Endothelial cell of umbilical vein (primary cell): ENCODE data around the gene DBNL. TPM values are rescaled to one million over a fixed set of nuclear protein-coding genes. Genes with fewer than 3 reads are reported as not detected.

Source experiments
- BruUV-seq: library from RNA; stranded (reverse); fragments of 400-500 nt; replicated peaks from 2 replicates; lab custom pipeline; 2021; lab: Mats Ljungman, UMichigan
- CTCF ChIA-PET: fragments of 300-600, 350-600 bp; sonication (Branson Sonifier 250); formaldehyde crosslinking; loops from one replicate; lab custom pipeline; 2021; ENCODE audit warnings: antibody characterized with exemption, inconsistent platforms; lab: Charles Lee
- POLR2A ChIA-PET: fragments of 300-600, 350-600 bp; sonication (Branson Sonifier 250); formaldehyde crosslinking; loops from one replicate; lab custom pipeline; 2021; ENCODE audit warnings: antibody characterized with exemption, inconsistent platforms; lab: Charles Lee
- DNase-seq: peaks from one replicate; pipeline ENCODE4 v3.0.0-alpha.2; 2011; ENCODE audit warnings: low read depth, low spot score
- FAIRE-seq: peaks from 2 replicates; lab custom pipeline; 2011; peaks lifted over from hg19 to GRCh38; lab: Jason Lieb, UNC
- H2AFZ ChIP-seq: 2 replicates; pipeline ENCODE4 v1.6.0; 2012; ENCODE audit warnings: low read depth, low read length, control low read depth, inconsistent platforms
- H3K27ac ChIP-seq: 2 replicates; pipeline ENCODE4 v1.5.1; 2011; ENCODE audit warnings: low read depth, mild to moderate bottlenecking, control low read depth, low read length, moderate library complexity; ENCODE audit not compliant: insufficient read depth
- H3K27me3 ChIP-seq, 2 experiments: 2 replicates each; pipeline versions ENCODE4 v1.6.0 to v1.6.1; 2011; ENCODE audit warnings: low read length in 2 of 2, mixed read lengths in 1 of 2; ENCODE audit not compliant: control insufficient read depth in 2 of 2, insufficient read depth in 2 of 2
- H3K36me3 ChIP-seq, 2 experiments: 2 replicates in 1 of 2; 3 replicates in 1 of 2; pipeline ENCODE4 v1.5.1; 2011; ENCODE audit warnings: low read length in 2 of 2, mild to moderate bottlenecking in 1 of 2, moderate library complexity in 1 of 2; ENCODE audit not compliant: control insufficient read depth in 2 of 2, insufficient read depth in 2 of 2; ENCODE audit errors: extremely low read depth in 1 of 2
- H3K4me1 ChIP-seq: 3 replicates; pipeline ENCODE4 v1.5.1; 2011; ENCODE audit warnings: mild to moderate bottlenecking, low read length; ENCODE audit not compliant: control insufficient read depth, insufficient read depth; ENCODE audit errors: extremely low read depth
- H3K4me2 ChIP-seq: 2 replicates; pipeline ENCODE4 v1.6.1; 2011; ENCODE audit warnings: low read length, control low read depth, mixed read lengths; ENCODE audit not compliant: insufficient read depth
- H3K4me3 ChIP-seq, 3 experiments: fragments of 200-600 bp in 1 of 3; sonication (generic), shearing (Covaris generic) in 1 of 3; replicated peaks in 1 of 3; 2 replicates each; pipeline ENCODE4 v1.5.1; 2011 to 2016; ENCODE audit warnings: control low read depth in 3 of 3, low read length in 3 of 3, mild to moderate bottlenecking in 2 of 3, inconsistent platforms in 1 of 3, low read depth in 1 of 3, moderate library complexity in 1 of 3; ENCODE audit not compliant: insufficient read depth in 1 of 3
- H3K79me2 ChIP-seq: 2 replicates; pipeline ENCODE4 v1.6.0; 2012; ENCODE audit warnings: low read length, inconsistent platforms; ENCODE audit not compliant: control insufficient read depth, insufficient read depth
- H3K9ac ChIP-seq: replicated peaks from 2 replicates; pipeline ENCODE3; 2011; ENCODE audit warnings: low read length, control low read depth; ENCODE audit not compliant: insufficient read depth; ENCODE audit errors: extremely low read depth
- H3K9me1 ChIP-seq: replicated peaks from 3 replicates; pipeline ENCODE4 v1.6.0; 2011; ENCODE audit warnings: mild to moderate bottlenecking, low read length; ENCODE audit not compliant: control insufficient read depth, insufficient read depth; ENCODE audit errors: extremely low read depth
- H3K9me3 ChIP-seq: replicated peaks from 2 replicates; pipeline ENCODE4 v1.5.1; 2012; ENCODE audit warnings: low read length, inconsistent platforms; ENCODE audit not compliant: control insufficient read depth, insufficient read depth
- H4K20me1 ChIP-seq: replicated peaks from 2 replicates; pipeline ENCODE3; 2011; ENCODE audit warnings: mild to moderate bottlenecking, low read length; ENCODE audit not compliant: control insufficient read depth, insufficient read depth; ENCODE audit errors: extremely low read depth
- EZH2 ChIP-seq: IDR thresholded peaks from 2 replicates; pipeline ENCODE4 v1.6.1; 2012; ENCODE audit warnings: borderline replicate concordance, low read depth, mild to moderate bottlenecking, moderate library complexity, low read length, inconsistent platforms; ENCODE audit not compliant: severe bottlenecking
- FOS ChIP-seq: IDR thresholded peaks from 2 replicates; pipeline ENCODE4 v1.6.1; 2011; ENCODE audit warnings: mild to moderate bottlenecking, low read length, moderate library complexity, borderline replicate concordance; ENCODE audit not compliant: insufficient read depth
- GATA2 ChIP-seq: IDR thresholded peaks from 2 replicates; pipeline ENCODE4 v1.7.0; 2011; ENCODE audit warnings: low read depth, mild to moderate bottlenecking, moderate library complexity, mixed read lengths, low read length; ENCODE audit not compliant: insufficient read length, insufficient read depth
- JUN ChIP-seq: IDR thresholded peaks from 2 replicates; pipeline ENCODE4 v1.6.1; 2011; ENCODE audit warnings: borderline replicate concordance, low read depth; ENCODE audit not compliant: insufficient read length, insufficient read depth
- MYC ChIP-seq: IDR thresholded peaks from one replicate; pipeline ENCODE4 v1.6.1; 2011; ENCODE audit warnings: mild to moderate bottlenecking, low read depth, low read length
- POLR2A ChIP-seq: IDR thresholded peaks from 2 replicates; pipeline ENCODE4 v1.6.1; 2012; ENCODE audit warnings: low read depth, mild to moderate bottlenecking, control low read depth, low read length
- POLR2AphosphoS5 ChIP-seq: IDR thresholded peaks from 2 replicates; pipeline ENCODE4 v1.6.1; 2012; ENCODE audit warnings: low read depth, mild to moderate bottlenecking, control low read depth, low read length, moderate library complexity; ENCODE audit not compliant: insufficient read depth
- dilution Hi-C: fragments of 300-500 bp; cut with MboI; formaldehyde crosslinking; loops from one replicate; pipeline ENCODE4 v1.15.0; 2019; ENCODE audit warnings: low sequenced_read_pairs; ENCODE audit not compliant: extremely low pct_ligation_motif_present
- intact Hi-C: fragments of 100-400 bp; cut with micrococcal nuclease; formaldehyde crosslinking; loops from one replicate; pipeline ENCODE4 v1.10.0; 2022
- polyA plus RNA-seq, 4 experiments: library from polyadenylated mRNA; depleted of rRNA in 3 of 4; stranded (reverse) in 3 of 4; unstranded in 1 of 4; fragments of >200 nt; gene quantifications; 2 replicates each; pipeline versions ENCODE4 v1.2.1 to v1.2.3, GENCODE V29; 2011 to 2012; ENCODE audit warnings: missing spikeins in 1 of 4
- total RNA-seq: library from RNA; stranded (reverse); gene quantifications from 2 replicates; pipeline ENCODE4 v1.2.3, GENCODE V29; 2021
- TF ChIP-seq, protein P1 (sequence below): IDR thresholded peaks from 2 replicates; pipeline ENCODE4 v1.6.1; 2011; ENCODE audit not compliant: insufficient read depth, insufficient read length
- TF ChIP-seq, protein P2 (sequence below), 2 donors: IDR thresholded peaks; 1 replicate in 1 of 2; 2 replicates in 1 of 2; pipeline ENCODE4 v1.5.1; 2011; ENCODE audit warnings: low read length in 2 of 2, mild to moderate bottlenecking in 2 of 2, moderate library complexity in 2 of 2, control low read depth in 1 of 2, inconsistent platforms in 1 of 2, low read depth in 1 of 2; ENCODE audit not compliant: insufficient read depth in 1 of 2; ENCODE audit errors: extremely low read depth in 1 of 2

DBNL gene
- total and polyA plus RNA-seq, 2 donors (not counting 3 experiments of a cell fraction or from before 2014, with no cell fraction given) = 94.0 to 123 TPM

DNA sequence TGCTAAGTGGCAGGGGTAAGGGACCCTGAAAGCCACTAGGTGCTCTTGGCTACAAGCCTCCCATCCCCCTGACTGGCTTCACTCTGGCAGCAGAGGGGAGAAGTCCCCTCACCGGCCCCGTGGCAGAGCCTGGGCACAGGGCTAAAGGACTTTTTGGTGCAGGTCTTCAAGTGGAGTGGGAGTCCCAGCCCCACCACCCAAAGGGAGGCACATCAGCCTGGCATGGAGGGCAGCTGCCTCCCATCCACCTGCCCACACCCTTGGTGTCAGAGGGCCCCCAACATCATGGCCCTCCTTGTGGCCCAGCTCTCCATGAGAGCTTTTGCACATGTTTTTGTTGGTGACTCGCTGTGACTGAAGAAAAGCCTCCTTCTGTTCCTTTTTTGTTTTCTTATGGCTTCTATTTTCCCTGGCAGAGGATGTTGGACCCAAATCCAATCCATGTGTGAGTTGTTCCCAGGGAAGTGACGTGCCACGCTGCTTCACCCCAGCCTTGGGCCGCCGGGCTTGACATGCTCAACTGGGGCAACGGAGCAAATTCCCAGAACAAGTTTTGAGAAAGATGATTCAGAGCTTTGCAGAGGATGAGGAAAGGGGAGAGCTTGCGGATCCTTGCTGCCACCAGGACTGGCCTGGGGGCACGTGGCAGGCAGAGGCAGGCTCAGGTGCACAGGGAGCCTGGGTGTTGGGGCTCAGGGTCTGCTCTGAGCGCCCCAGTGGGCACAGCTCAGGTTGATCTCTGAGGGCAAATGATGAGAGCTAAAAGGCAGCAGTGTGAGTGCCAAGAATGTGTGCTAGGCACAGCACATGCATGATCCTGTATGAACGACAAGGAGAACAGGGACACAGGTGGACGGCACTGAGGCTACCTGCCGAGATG lies 57.7 kb downstream of the DBNL start:
- POLR2A ChIA-PET = no interaction called here
- peaks cover 3% of the 10 kb centered on the region for H3K4me1 ChIP-seq
- no peak for DNase-seq

More for the DNA sequence above, 57.7 kb downstream of the DBNL start:
- Histone ChIP-seq H3K27me3 (no peaks in the 10 kb centered on the region), H3K79me2 (peaks cover 5% of the 10 kb centered on the region), H3K36me3 (no peaks in the 10 kb centered on the region), H3K9ac (no peak overlapping the region), H3K4me2 (no peak overlapping the region), H2AFZ (no peak overlapping the region), H3K27ac (no peak overlapping the region), H3K9me3 (no peaks in the 10 kb centered on the region), H3K9me1 (no peaks in the 10 kb centered on the region), H3K4me3 (no peak overlapping the region), H4K20me1 (no peaks in the 10 kb centered on the region)
- BruUV-seq = no TSS peak
- TF ChIP-seq, protein P1, sequence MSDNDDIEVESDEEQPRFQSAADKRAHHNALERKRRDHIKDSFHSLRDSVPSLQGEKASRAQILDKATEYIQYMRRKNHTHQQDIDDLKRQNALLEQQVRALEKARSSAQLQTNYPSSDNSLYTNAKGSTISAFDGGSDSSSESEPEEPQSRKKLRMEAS = no peak
- TF ChIP-seq, protein P2, sequence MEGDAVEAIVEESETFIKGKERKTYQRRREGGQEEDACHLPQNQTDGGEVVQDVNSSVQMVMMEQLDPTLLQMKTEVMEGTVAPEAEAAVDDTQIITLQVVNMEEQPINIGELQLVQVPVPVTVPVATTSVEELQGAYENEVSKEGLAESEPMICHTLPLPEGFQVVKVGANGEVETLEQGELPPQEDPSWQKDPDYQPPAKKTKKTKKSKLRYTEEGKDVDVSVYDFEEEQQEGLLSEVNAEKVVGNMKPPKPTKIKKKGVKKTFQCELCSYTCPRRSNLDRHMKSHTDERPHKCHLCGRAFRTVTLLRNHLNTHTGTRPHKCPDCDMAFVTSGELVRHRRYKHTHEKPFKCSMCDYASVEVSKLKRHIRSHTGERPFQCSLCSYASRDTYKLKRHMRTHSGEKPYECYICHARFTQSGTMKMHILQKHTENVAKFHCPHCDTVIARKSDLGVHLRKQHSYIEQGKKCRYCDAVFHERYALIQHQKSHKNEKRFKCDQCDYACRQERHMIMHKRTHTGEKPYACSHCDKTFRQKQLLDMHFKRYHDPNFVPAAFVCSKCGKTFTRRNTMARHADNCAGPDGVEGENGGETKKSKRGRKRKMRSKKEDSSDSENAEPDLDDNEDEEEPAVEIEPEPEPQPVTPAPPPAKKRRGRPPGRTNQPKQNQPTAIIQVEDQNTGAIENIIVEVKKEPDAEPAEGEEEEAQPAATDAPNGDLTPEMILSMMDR (IDR thresholded peaks at IDR 0.05; ENCODE audit: extremely low read depth in 1 of 2, insufficient read depth in 1 of 2, low read depth in 1 of 2, low read length in 2 of 2) = no peak
- no peak for TF ChIP-seq POLR2AphosphoS5
- TF ChIP-seq JUN = no peak
- TF ChIP-seq MYC = no peak
- TF ChIP-seq GATA2 = no peak
- TF ChIP-seq EZH2 = no peak
- no peak for TF ChIP-seq POLR2A
- no peak for TF ChIP-seq FOS
- dilution Hi-C loops (no loop called here), intact Hi-C loops (no loop called here)
- no peak for FAIRE-seq
- CTCF ChIA-PET = interaction anchor here (0.8 to 1.3 kb wide), 3 partner anchors 13 to 75 kb away, joined by 3 read pairs; no protein-coding TSS in a partner anchor
